ENCODE results near the gene OR51T1. TPM values are rescaled to one million over a fixed set of nuclear protein-coding genes. Genes with fewer than 3 reads are reported as not detected.

OR51T1 gene
- total and polyA plus RNA-seq, 12 donors = not detected

DNA sequence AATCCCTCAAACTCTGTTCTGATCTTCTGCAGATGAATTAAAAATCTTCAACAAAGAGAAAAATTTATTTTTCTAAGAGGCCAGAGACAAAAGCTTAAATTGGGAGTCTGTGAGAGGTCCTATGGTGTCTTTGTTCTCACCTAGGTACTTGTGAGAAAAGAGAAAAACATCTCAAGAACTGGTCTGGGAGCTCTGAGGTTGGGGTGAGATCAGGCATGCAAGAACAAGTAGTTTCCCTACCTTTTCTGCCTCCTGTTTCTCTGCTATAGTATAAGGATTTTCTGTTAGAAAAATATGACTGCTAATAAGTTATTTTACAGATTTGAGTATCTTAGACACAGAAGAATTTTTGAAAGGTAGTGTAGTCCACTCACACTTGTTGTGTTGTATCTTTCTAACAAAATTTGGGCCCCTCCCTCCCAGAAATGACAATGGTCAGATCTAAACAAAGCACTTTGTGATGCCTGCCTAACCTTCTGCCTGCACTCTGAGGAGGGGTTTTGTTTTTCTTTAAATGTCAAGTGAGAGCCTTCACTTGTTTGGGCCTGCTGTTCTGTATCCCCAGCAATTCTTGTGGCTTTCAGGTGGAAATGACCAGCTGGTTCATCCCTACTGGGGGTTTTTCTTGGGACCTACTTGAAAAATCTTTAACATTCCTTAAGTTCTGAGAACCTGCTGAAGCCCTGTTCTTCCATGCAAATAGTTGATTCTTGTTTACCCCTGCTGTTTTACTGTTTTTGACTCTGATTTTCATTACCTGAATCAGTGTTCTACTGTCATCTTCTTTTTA, 19.1 kb upstream of the OR51T1 start:
- H3K36me3 ChIP-seq = no peaks in the 10 kb centered on the region
- H3K9me3 ChIP-seq = peaks cover 0 to 13% (median 0%) of the 10 kb centered on the region in 11 donors
- H3K27ac ChIP-seq = no peak overlapping the region
- no peak for TF ChIP-seq CTCF (IDR thresholded peaks at IDR 0.05)
- H3K27me3 ChIP-seq = no peaks in the 10 kb centered on the region
- H3K4me3 ChIP-seq = no peak overlapping the region
- peaks cover 0 to 7% (median 0%) of the 10 kb centered on the region in 9 donors for H3K4me1 ChIP-seq
- DNase-seq (no peak), ATAC-seq (no peak)
- intact Hi-C loops (cut with DNase I) = no loop called here

- intact Hi-C loops (cut with DNase I) = no loop called here
- ATAC-seq (peak in 3 of 8 donors; percentile 52 to 75 (median 70)), DNase-seq (no peak)
- TF ChIP-seq CTCF (IDR thresholded peaks at IDR 0.05) = no peak
- WGBS, 2 donors = 27 to 43% methylated on average over 4 of the region's 4 CpGs
- peaks cover 0 to 7% (median 0%) of the 10 kb centered on the region in 9 donors for H3K4me1 ChIP-seq
- H3K27ac ChIP-seq = no peak overlapping the region
- peaks cover 0 to 16% (median 0%) of the 10 kb centered on the region in 11 donors for H3K9me3 ChIP-seq
- H3K27me3 ChIP-seq = no peaks in the 10 kb centered on the region
- H3K4me3 ChIP-seq = no peak overlapping the region
- H3K36me3 ChIP-seq = no peaks in the 10 kb centered on the region
Measured at GRCh38 chr11:4863876-4864275, 17.8 kb upstream of the OR51T1 start.

DNA sequence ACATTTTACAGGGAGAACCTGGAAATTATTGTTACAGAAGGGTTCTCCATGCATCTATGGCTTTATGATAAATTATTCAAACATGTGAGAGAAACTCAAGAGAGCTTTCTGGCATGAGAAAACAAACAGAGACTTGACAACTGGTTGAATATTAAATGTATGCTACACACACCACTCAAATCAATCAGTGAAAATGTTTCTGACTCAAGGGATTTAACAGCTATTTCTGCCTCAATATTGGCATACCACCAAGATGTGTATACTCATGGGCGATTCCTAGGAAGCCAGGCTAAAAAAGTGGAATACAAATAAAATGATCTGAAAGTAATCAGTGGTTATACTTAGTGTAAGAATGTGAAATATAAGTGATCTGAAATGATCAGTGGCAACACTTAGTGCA, 15.8 kb upstream of the OR51T1 start:
- 22 to 23% methylated on average over 1 of the region's 1 CpG for WGBS, 2 donors
- H3K4me1 ChIP-seq = peaks cover 0 to 7% (median 0%) of the 10 kb centered on the region in 9 donors

DNA sequence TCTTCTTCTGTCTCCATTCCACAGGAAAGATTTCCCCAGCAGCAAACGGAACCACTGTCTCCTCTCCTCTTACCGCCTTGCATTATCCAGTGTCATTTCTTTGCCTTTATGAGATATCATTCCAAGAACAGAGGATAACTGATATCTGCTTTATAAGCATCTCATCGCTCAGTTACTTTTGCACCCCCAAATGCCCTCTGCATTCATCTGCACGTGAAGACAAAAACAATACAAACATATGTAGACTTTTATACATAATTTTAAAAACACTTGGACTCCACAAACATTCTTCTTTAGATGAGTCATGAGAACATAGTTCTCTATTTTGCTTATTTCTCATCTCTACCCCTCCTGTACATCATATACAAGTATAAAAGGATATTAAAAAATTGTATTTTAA, 512 bp upstream of the OR51T1 start:
- WGBS, 2 donors = 69 to 84% methylated on average over 4 of the region's 4 CpGs
- H3K4me3 ChIP-seq = no peak overlapping the region
- no peak for ATAC-seq
- no peak for DNase-seq
- H3K4me1 ChIP-seq = no peaks in the 10 kb centered on the region
- H3K27me3 ChIP-seq = no peaks in the 10 kb centered on the region
- intact Hi-C loops (cut with DNase I) = no loop called here
- H3K36me3 ChIP-seq = no peaks in the 10 kb centered on the region
- H3K27ac ChIP-seq = no peak overlapping the region
- no peak for TF ChIP-seq CTCF (IDR thresholded peaks at IDR 0.05)
- H3K9me3 ChIP-seq = no peaks in the 10 kb centered on the region

More for the DNA sequence above, 15.8 kb upstream of the OR51T1 start:
- Histone ChIP-seq H3K9me3 (peaks cover 0 to 16% (median 0%) of the 10 kb centered on the region in 11 donors), H3K36me3 (no peaks in the 10 kb centered on the region), H3K27ac (no peak overlapping the region), H3K4me3 (no peak overlapping the region), H3K27me3 (no peaks in the 10 kb centered on the region)
- ATAC-seq (no peak), DNase-seq (no peak)
- no peak for TF ChIP-seq CTCF (IDR thresholded peaks at IDR 0.05)
- intact Hi-C loops (cut with DNase I) = no loop called here
